Measurements from ENCODE around the gene OTOF. TPM values are rescaled to one million over a fixed set of nuclear protein-coding genes. Genes with fewer than 3 reads are reported as not detected.

Gene OTOF
- total RNA-seq, 1 donor from 2014 or later: 5.2 TPM

GRCh38 chr2:26516781-26517180 is 38.9 kb upstream of the OTOF start:
- Histone ChIP-seq H3K36me3 (ENCODE audit: control insufficient read depth in 3 of 3, insufficient read depth in 3 of 3, low read length in 3 of 3) (no peaks in the 10 kb centered on the region), H3K4me3 (ENCODE audit: low read length in 3 of 3) (no peak overlapping the region), H3K27ac (ENCODE audit: low read depth, low read length) (no peak overlapping the region), H3K27me3 (ENCODE audit: control insufficient read depth in 3 of 3, insufficient read depth in 3 of 3, low read length in 3 of 3) (peaks cover 3 to 25% (median 14%) of the 10 kb centered on the region in 3 donors), H3K4me1 (ENCODE audit: control insufficient read depth in 3 of 3, insufficient read depth in 3 of 3, low read length in 3 of 3) (no peaks in the 10 kb centered on the region), H3K9ac (ENCODE audit: low read depth in 1 of 3, low read length in 3 of 3) (no peak overlapping the region), H3K9me3 (ENCODE audit: control insufficient read depth in 3 of 3, low read length in 3 of 3) (no peaks in the 10 kb centered on the region)

DNA sequence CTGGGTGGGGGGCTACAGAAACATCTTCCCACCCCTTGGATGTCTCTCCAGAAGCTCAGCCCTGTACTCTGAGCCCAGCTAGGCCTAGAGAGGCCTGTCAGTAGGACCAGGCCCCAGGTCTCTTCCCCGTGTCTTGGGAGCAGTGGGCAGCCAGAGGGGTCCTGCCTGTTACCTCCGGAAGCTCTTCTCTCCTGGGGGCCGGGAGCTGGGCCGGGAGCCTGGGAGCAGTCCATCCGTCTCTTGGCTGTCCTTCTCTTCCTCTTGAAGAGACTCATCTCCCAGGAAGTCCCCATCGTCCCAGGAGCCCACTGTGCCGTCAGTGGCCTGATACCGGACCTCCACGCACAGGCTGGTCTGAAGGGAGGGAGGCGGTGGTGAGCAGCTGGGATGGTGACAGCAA is 38.3 kb upstream of the OTOF start:
- H3K36me3 ChIP-seq (ENCODE audit: control insufficient read depth in 3 of 3, insufficient read depth in 3 of 3, low read length in 3 of 3): no peaks in the 10 kb centered on the region
- no peak overlapping the region for H3K4me3 ChIP-seq (ENCODE audit: low read length in 3 of 3)
- H3K27ac ChIP-seq (ENCODE audit: low read depth, low read length): no peak overlapping the region
- H3K9me3 ChIP-seq (ENCODE audit: control insufficient read depth in 3 of 3, low read length in 3 of 3): no peaks in the 10 kb centered on the region
- peaks cover 0 to 22% (median 14%) of the 10 kb centered on the region in 3 donors for H3K27me3 ChIP-seq (ENCODE audit: control insufficient read depth in 3 of 3, insufficient read depth in 3 of 3, low read length in 3 of 3)
- no peaks in the 10 kb centered on the region for H3K4me1 ChIP-seq (ENCODE audit: control insufficient read depth in 3 of 3, insufficient read depth in 3 of 3, low read length in 3 of 3)
- H3K9ac ChIP-seq (ENCODE audit: low read depth in 1 of 3, low read length in 3 of 3): no peak overlapping the region

DNA sequence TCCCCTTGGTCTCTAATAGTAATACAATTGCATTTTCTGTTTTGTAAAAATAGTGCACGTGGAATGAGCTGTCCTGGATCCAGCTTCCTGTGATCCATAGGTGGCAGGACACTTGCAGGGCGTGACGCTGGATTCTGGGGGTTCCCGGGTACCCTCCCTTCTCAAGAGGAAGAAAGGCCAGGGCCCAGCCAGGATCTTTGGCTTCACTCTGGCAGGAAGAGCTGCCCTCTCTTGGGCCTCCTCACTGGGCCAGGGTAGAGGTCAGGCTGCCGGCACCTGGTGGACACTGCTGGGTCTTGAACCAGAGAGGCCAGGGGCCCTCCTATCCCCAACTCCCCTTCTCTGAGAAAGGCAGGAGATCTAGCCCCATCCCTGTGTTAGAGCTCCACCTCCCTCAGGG is 37.8 kb upstream of the OTOF start:
- Histone ChIP-seq H3K27ac (ENCODE audit: low read depth, low read length) (no peak overlapping the region), H3K36me3 (ENCODE audit: control insufficient read depth in 3 of 3, insufficient read depth in 3 of 3, low read length in 3 of 3) (no peaks in the 10 kb centered on the region), H3K4me1 (ENCODE audit: control insufficient read depth in 3 of 3, insufficient read depth in 3 of 3, low read length in 3 of 3) (no peaks in the 10 kb centered on the region), H3K9ac (ENCODE audit: low read depth in 1 of 3, low read length in 3 of 3) (no peak overlapping the region), H3K27me3 (ENCODE audit: control insufficient read depth in 3 of 3, insufficient read depth in 3 of 3, low read length in 3 of 3) (peaks cover 0 to 17% (median 9%) of the 10 kb centered on the region in 3 donors), H3K9me3 (ENCODE audit: control insufficient read depth in 3 of 3, low read length in 3 of 3) (no peaks in the 10 kb centered on the region), H3K4me3 (ENCODE audit: low read length in 3 of 3) (no peak overlapping the region)

- Histone ChIP-seq H3K36me3 (ENCODE audit: control insufficient read depth in 3 of 3, insufficient read depth in 3 of 3, low read length in 3 of 3) (no peaks in the 10 kb centered on the region), H3K27me3 (ENCODE audit: control insufficient read depth in 3 of 3, insufficient read depth in 3 of 3, low read length in 3 of 3) (peaks cover 0 to 6% (median 4%) of the 10 kb centered on the region in 3 donors), H3K27ac (ENCODE audit: low read depth, low read length) (no peak overlapping the region), H3K4me3 (ENCODE audit: low read length in 3 of 3) (no peak overlapping the region), H3K9me3 (ENCODE audit: control insufficient read depth in 3 of 3, low read length in 3 of 3) (no peaks in the 10 kb centered on the region), H3K4me1 (ENCODE audit: control insufficient read depth in 3 of 3, insufficient read depth in 3 of 3, low read length in 3 of 3) (no peaks in the 10 kb centered on the region), H3K9ac (ENCODE audit: low read depth in 1 of 3, low read length in 3 of 3) (no peak overlapping the region)
These were observed 36.1 kb upstream of the OTOF start for GRCh38 chr2:26514045-26514444.

DNA sequence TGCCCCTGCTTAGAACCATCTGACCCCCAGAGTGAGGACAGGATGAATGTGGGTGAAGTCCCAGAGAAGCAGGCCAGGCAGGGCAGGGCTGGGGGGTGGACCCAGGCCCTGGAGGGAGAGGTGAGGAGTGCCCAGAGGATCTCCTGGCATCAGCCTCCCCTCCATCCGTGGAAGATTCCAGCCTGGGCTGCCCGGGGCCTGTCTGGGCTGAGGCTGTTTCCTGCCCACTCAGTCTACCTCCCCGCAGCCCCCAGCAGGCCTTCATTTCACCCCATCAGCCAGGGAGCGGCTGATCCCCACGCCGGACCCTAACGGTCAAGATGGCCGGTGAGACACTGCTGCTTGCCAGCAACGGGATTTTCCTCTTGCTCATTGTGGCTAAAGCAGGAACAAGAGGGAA is 35.3 kb upstream of the OTOF start:
- peaks cover 0 to 4% (median 4%) of the 10 kb centered on the region in 3 donors for H3K27me3 ChIP-seq (ENCODE audit: control insufficient read depth in 3 of 3, insufficient read depth in 3 of 3, low read length in 3 of 3)
- H3K9me3 ChIP-seq (ENCODE audit: control insufficient read depth in 3 of 3, low read length in 3 of 3): no peaks in the 10 kb centered on the region
- no peak overlapping the region for H3K4me3 ChIP-seq (ENCODE audit: low read length in 3 of 3)
- no peaks in the 10 kb centered on the region for H3K36me3 ChIP-seq (ENCODE audit: control insufficient read depth in 3 of 3, insufficient read depth in 3 of 3, low read length in 3 of 3)
- no peak overlapping the region for H3K27ac ChIP-seq (ENCODE audit: low read depth, low read length)
- no peaks in the 10 kb centered on the region for H3K4me1 ChIP-seq (ENCODE audit: control insufficient read depth in 3 of 3, insufficient read depth in 3 of 3, low read length in 3 of 3)
- no peak overlapping the region for H3K9ac ChIP-seq (ENCODE audit: low read depth in 1 of 3, low read length in 3 of 3)

DNA sequence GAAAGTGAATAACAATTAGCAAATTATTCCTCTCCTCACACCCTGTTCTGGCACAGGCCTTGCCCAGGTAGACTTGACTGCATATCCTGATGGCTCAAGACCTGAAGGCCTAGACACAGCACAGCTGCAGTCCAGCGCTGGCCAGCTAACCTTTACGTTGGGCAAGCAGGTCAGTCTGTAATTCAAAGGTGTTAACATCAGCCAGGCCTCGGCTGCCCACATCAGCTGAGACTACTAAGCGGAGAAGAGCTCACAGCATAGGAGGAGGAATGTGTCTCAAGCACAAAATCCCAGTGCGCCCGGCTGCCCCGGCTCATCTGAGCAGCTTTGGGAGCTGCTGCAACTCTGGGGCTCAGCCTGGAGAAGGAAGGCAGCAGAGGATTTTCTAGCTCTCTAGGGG is 33.5 kb upstream of the OTOF start:
- Histone ChIP-seq H3K27me3 (ENCODE audit: control insufficient read depth in 3 of 3, insufficient read depth in 3 of 3, low read length in 3 of 3) (peaks cover 0 to 4% (median 4%) of the 10 kb centered on the region in 3 donors), H3K4me3 (ENCODE audit: low read length in 3 of 3) (no peak overlapping the region), H3K36me3 (ENCODE audit: control insufficient read depth in 3 of 3, insufficient read depth in 3 of 3, low read length in 3 of 3) (no peaks in the 10 kb centered on the region), H3K4me1 (ENCODE audit: control insufficient read depth in 3 of 3, insufficient read depth in 3 of 3, low read length in 3 of 3) (no peaks in the 10 kb centered on the region), H3K9ac (ENCODE audit: low read depth in 1 of 3, low read length in 3 of 3) (no peak overlapping the region), H3K9me3 (ENCODE audit: control insufficient read depth in 3 of 3, low read length in 3 of 3) (no peaks in the 10 kb centered on the region), H3K27ac (ENCODE audit: low read depth, low read length) (no peak overlapping the region)

GRCh38 chr2:26510344-26510973 is 32.5 kb upstream of the OTOF start:
- Histone ChIP-seq H3K36me3 (ENCODE audit: control insufficient read depth in 3 of 3, insufficient read depth in 3 of 3, low read length in 3 of 3) (no peaks in the 10 kb centered on the region), H3K27me3 (ENCODE audit: control insufficient read depth in 3 of 3, insufficient read depth in 3 of 3, low read length in 3 of 3) (peaks cover 0 to 4% (median 4%) of the 10 kb centered on the region in 3 donors), H3K9ac (ENCODE audit: low read depth in 1 of 3, low read length in 3 of 3) (no peak overlapping the region), H3K4me1 (ENCODE audit: control insufficient read depth in 3 of 3, insufficient read depth in 3 of 3, low read length in 3 of 3) (no peaks in the 10 kb centered on the region), H3K9me3 (ENCODE audit: control insufficient read depth in 3 of 3, low read length in 3 of 3) (no peaks in the 10 kb centered on the region), H3K27ac (ENCODE audit: low read depth, low read length) (no peak overlapping the region), H3K4me3 (ENCODE audit: low read length in 3 of 3) (no peak overlapping the region)

- Histone ChIP-seq H3K36me3 (ENCODE audit: control insufficient read depth in 3 of 3, insufficient read depth in 3 of 3, low read length in 3 of 3) (no peaks in the 10 kb centered on the region), H3K4me3 (ENCODE audit: low read length in 3 of 3) (no peak overlapping the region), H3K9ac (ENCODE audit: low read depth in 1 of 3, low read length in 3 of 3) (no peak overlapping the region), H3K4me1 (ENCODE audit: control insufficient read depth in 3 of 3, insufficient read depth in 3 of 3, low read length in 3 of 3) (no peaks in the 10 kb centered on the region), H3K27ac (ENCODE audit: low read depth, low read length) (no peak overlapping the region), H3K27me3 (ENCODE audit: control insufficient read depth in 3 of 3, insufficient read depth in 3 of 3, low read length in 3 of 3) (peaks cover 0 to 6% (median 4%) of the 10 kb centered on the region in 3 donors), H3K9me3 (ENCODE audit: control insufficient read depth in 3 of 3, low read length in 3 of 3) (no peaks in the 10 kb centered on the region)
These were observed 31.2 kb upstream of the OTOF start for GRCh38 chr2:26509141-26509540.

DNA sequence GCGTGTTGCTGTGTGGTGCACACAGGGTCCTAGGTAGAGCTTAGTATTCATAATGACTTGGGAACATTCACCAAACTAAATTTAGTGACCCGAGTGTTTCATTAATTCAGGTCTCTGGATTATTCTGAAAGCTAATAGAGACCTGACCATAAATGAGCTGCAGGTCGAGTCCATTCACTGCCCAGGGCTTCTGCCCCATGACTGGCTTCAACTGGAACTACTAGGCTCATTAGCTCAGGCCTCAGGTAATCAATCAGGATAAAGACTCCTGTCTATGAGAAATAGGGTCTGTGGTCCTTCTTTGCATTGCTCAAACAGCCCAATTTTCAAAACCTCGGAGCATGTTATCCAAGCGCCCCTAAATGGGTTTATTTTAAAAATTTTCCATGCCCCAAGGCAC is 30.0 kb upstream of the OTOF start:
- no peaks in the 10 kb centered on the region for H3K36me3 ChIP-seq (ENCODE audit: control insufficient read depth in 3 of 3, insufficient read depth in 3 of 3, low read length in 3 of 3)
- peaks cover 0 to 15% (median 6%) of the 10 kb centered on the region in 3 donors for H3K27me3 ChIP-seq (ENCODE audit: control insufficient read depth in 3 of 3, insufficient read depth in 3 of 3, low read length in 3 of 3)
- no peak overlapping the region for H3K4me3 ChIP-seq (ENCODE audit: low read length in 3 of 3)
- no peak overlapping the region for H3K27ac ChIP-seq (ENCODE audit: low read depth, low read length)
- H3K4me1 ChIP-seq (ENCODE audit: control insufficient read depth in 3 of 3, insufficient read depth in 3 of 3, low read length in 3 of 3): peaks cover 7 to 10% (median 7%) of the 10 kb centered on the region in 3 donors
- no peaks in the 10 kb centered on the region for H3K9me3 ChIP-seq (ENCODE audit: control insufficient read depth in 3 of 3, low read length in 3 of 3)
- H3K9ac ChIP-seq (ENCODE audit: low read depth in 1 of 3, low read length in 3 of 3): no peak overlapping the region

DNA sequence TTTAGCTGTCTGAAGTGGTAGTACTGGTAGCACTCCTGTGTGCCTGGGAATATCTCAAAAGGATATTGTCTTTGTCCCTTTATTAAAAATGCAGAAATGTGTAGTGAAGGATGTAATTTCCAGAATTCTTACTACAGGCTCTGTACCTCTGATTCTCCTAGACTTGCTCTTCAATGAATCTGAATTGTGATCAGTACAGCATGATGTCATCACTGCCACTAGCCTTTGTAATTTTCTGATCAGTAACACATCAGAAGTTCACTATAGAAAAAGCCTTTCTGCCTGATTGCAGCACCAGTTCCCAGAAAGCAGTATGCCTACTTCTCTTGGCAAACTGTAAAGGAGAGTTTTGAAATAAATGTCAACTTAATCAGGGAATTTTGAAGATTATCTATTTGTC is 29.2 kb upstream of the OTOF start:
- no peaks in the 10 kb centered on the region for H3K9me3 ChIP-seq (ENCODE audit: control insufficient read depth in 3 of 3, low read length in 3 of 3)
- peaks cover 0 to 15% (median 6%) of the 10 kb centered on the region in 3 donors for H3K27me3 ChIP-seq (ENCODE audit: control insufficient read depth in 3 of 3, insufficient read depth in 3 of 3, low read length in 3 of 3)
- H3K27ac ChIP-seq (ENCODE audit: low read depth, low read length): no peak overlapping the region

More for the DNA sequence above, 29.2 kb upstream of the OTOF start:
- H3K9ac ChIP-seq (ENCODE audit: low read depth in 1 of 3, low read length in 3 of 3): no peak overlapping the region
- no peak overlapping the region for H3K4me3 ChIP-seq (ENCODE audit: low read length in 3 of 3)
- H3K36me3 ChIP-seq (ENCODE audit: control insufficient read depth in 3 of 3, insufficient read depth in 3 of 3, low read length in 3 of 3): no peaks in the 10 kb centered on the region
- H3K4me1 ChIP-seq (ENCODE audit: control insufficient read depth in 3 of 3, insufficient read depth in 3 of 3, low read length in 3 of 3): peaks cover 7 to 13% (median 7%) of the 10 kb centered on the region in 3 donors

Data from skeletal muscle tissue (tissue), 4 donors.